WTC11 (cell line): Measurements from ENCODE around the gene GOLGA3. TPM values are rescaled to one million over a fixed set of nuclear protein-coding genes. Genes with fewer than 3 reads are reported as not detected.

ENCODE experiments used
- ATAC-seq: fragments of 200-7000 bp; cut with Tn5 transposase; 2 replicates; pipeline ENCODE4 v1.10.0; 2021; ENCODE audit warnings: mild to moderate bottlenecking, moderate library complexity
- CTCF ChIA-PET: fragments of 300-600 bp; sonication (Branson Sonifier 250); formaldehyde crosslinking; loops from one replicate; lab custom pipeline; 2021; ENCODE audit warnings: antibody characterized with exemption; lab: Charles Lee
- POLR2A ChIA-PET: fragments of 350-600 bp; sonication (Branson Sonifier 250); formaldehyde crosslinking; loops from one replicate; lab custom pipeline; 2021; ENCODE audit warnings: antibody characterized with exemption; lab: Charles Lee
- DNase-seq: peaks from one replicate; pipeline ENCODE4 v3.0.0; 2021; ENCODE audit warnings: low spot score
- H3K27ac Mint-ChIP-seq: 2 replicates; pipeline ENCODE4 v1.8.0; 2021; ENCODE audit warnings: mixed read lengths
- H3K27me3 Mint-ChIP-seq: 2 replicates; pipeline ENCODE4 v1.8.0; 2021; ENCODE audit warnings: low read depth, mild to moderate bottlenecking, moderate library complexity, mixed read lengths
- H3K36me3 Mint-ChIP-seq: 2 replicates; pipeline ENCODE4 v1.8.0; 2021; ENCODE audit warnings: mixed read lengths
- H3K4me1 Mint-ChIP-seq: 2 replicates; pipeline ENCODE4 v1.8.0; 2022; ENCODE audit warnings: mixed read lengths
- H3K4me3 Mint-ChIP-seq: 2 replicates; pipeline ENCODE4 v1.8.0; 2021; ENCODE audit warnings: mild to moderate bottlenecking, moderate library complexity, mixed read lengths
- H3K9me3 Mint-ChIP-seq: 2 replicates; pipeline ENCODE4 v1.8.0; 2021; ENCODE audit warnings: mixed read lengths
- CREB1 ChIP-seq: sonication (generic); formaldehyde crosslinking; IDR thresholded peaks from 2 replicates; pipeline ENCODE4 v1.8.0; 2023; ENCODE audit warnings: mild to moderate bottlenecking, missing genetic modification reagents
- CREM ChIP-seq: sonication (generic); formaldehyde crosslinking; IDR thresholded peaks from 2 replicates; pipeline ENCODE4 v1.8.1; 2022; ENCODE audit warnings: mild to moderate bottlenecking, missing genetic modification reagents, moderate library complexity
- E2F4 ChIP-seq: sonication (generic); formaldehyde crosslinking; IDR thresholded peaks from 2 replicates; pipeline ENCODE4 v1.8.1; 2022; ENCODE audit warnings: low read depth, mild to moderate bottlenecking, moderate library complexity, missing genetic modification reagents, borderline replicate concordance
- ESRRA ChIP-seq: sonication (generic); formaldehyde crosslinking; IDR thresholded peaks from 2 replicates; pipeline ENCODE4 v1.8.1; 2022; ENCODE audit warnings: mild to moderate bottlenecking, missing genetic modification reagents, borderline replicate concordance
- GABPB1 ChIP-seq: sonication (generic); formaldehyde crosslinking; IDR thresholded peaks from 2 replicates; pipeline ENCODE4 v1.8.1; 2023; ENCODE audit warnings: mild to moderate bottlenecking, missing genetic modification reagents
- GRHL2 ChIP-seq: fragments of 250-450 bp; sonication (Bioruptor Pico); IDR thresholded peaks from 2 replicates; pipeline ENCODE4 v1.8.0; 2022; ENCODE audit warnings: mild to moderate bottlenecking, moderate library complexity; ENCODE audit not compliant: insufficient replicate concordance, severe bottlenecking
- JUN ChIP-seq: sonication (generic); formaldehyde crosslinking; IDR thresholded peaks from 2 replicates; pipeline ENCODE4 v1.8.0; 2023; ENCODE audit warnings: mild to moderate bottlenecking, missing genetic modification reagents
- MXD4 ChIP-seq: fragments of 250-450 bp; sonication (Bioruptor Pico); IDR thresholded peaks from 2 replicates; pipeline ENCODE4 v1.8.0; 2021; ENCODE audit warnings: mild to moderate bottlenecking, moderate library complexity, borderline replicate concordance
- SMAD4 ChIP-seq: sonication (generic); formaldehyde crosslinking; IDR thresholded peaks from 2 replicates; pipeline ENCODE4 v1.8.0; 2022; ENCODE audit warnings: mild to moderate bottlenecking, missing genetic modification reagents
- SP1 ChIP-seq: sonication (generic); formaldehyde crosslinking; conservative IDR thresholded peaks from 2 replicates; pipeline ENCODE4 v1.8.1; 2022; ENCODE audit warnings: missing genetic modification reagents
- TEAD1 ChIP-seq: sonication (generic); formaldehyde crosslinking; IDR thresholded peaks from 2 replicates; pipeline ENCODE4 v1.8.0; 2022; ENCODE audit warnings: mild to moderate bottlenecking, missing genetic modification reagents
- USF1 ChIP-seq: sonication (generic); formaldehyde crosslinking; IDR thresholded peaks from 2 replicates; pipeline ENCODE4 v1.8.0; 2022; ENCODE audit warnings: mild to moderate bottlenecking, missing genetic modification reagents
- ZBTB21 ChIP-seq: sonication (generic); formaldehyde crosslinking; IDR thresholded peaks from 2 replicates; pipeline ENCODE4 v1.8.1; 2023; ENCODE audit warnings: mild to moderate bottlenecking, missing genetic modification reagents, borderline replicate concordance
- ZNF121 ChIP-seq: sonication (generic); formaldehyde crosslinking; IDR thresholded peaks from 2 replicates; pipeline ENCODE4 v1.8.0; 2023; ENCODE audit warnings: missing genetic modification reagents
- ZNF219 ChIP-seq: sonication (generic); formaldehyde crosslinking; IDR thresholded peaks from 2 replicates; pipeline ENCODE4 v1.8.0; 2023; ENCODE audit warnings: missing genetic modification reagents, mild to moderate bottlenecking, borderline replicate concordance
- ZNF416 ChIP-seq: fragments of 250-450 bp; sonication (Bioruptor Pico); IDR thresholded peaks from 2 replicates; pipeline ENCODE4 v1.9.0; 2021; ENCODE audit warnings: mild to moderate bottlenecking, inconsistent platforms
- total RNA-seq: library from RNA; stranded (reverse); gene quantifications from 3 replicates; pipeline ENCODE4 v1.2.3, GENCODE V29; 2021
- TF ChIP-seq, protein P1 (sequence below): sonication (generic); formaldehyde crosslinking; IDR thresholded peaks from 2 replicates; pipeline ENCODE4 v1.8.1; 2023; ENCODE audit warnings: mild to moderate bottlenecking, missing genetic modification reagents, moderate library complexity
- TF ChIP-seq, protein P2 (sequence below): fragments of 250-450 bp; sonication (Bioruptor Pico); IDR thresholded peaks from 2 replicates; pipeline ENCODE4 v1.9.0; 2021; ENCODE audit warnings: mild to moderate bottlenecking

The GOLGA3 gene
- total RNA-seq, 1 experiment from 2014 or later: 47.8 TPM

DNA sequence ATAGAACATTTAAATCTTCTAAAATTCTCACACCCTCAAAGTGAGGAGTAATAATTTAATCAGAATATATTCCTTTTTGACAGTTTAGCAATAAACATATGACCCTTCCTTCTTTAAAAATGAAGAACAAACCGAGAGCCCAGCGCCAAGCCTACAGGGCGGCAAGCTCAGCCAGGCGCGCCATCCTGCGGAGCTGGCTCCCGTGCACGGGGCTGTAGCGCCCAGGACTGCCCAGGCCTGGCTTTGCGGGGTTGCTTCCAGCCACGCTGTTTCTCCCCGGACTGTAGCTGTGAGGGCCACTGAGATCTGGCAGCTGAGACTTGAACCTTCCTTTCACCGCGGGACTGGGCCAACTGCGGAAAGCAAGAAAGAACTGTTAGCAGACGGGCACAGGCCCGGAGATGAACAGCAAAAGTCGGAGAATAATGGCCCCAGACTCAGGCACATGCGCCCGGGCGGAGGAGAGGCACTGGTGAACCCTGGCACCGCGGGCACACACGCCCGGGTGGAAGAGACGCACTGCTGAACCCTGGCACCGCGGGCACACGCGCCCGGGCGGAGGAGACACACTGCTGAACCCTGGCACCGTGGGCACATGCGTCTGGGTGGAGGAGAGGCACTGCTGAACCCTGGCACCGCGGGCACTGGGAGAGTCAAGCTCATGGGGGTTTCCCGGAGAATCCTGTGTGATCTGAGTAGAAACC is 101.4 kb downstream of the GOLGA3 start:
- H3K27ac Mint-ChIP-seq: no peak overlapping the region
- H3K4me1 Mint-ChIP-seq: peaks cover 7% of the 10 kb centered on the region; the same call in 1 of the 2 replicates
- H3K9me3 Mint-ChIP-seq: peaks cover 7% of the 10 kb centered on the region
- no peak overlapping the region for H3K4me3 Mint-ChIP-seq
- peaks cover 80% of the 10 kb centered on the region for H3K36me3 Mint-ChIP-seq
- TF ChIP-seq ZBTB21 (no peak), MXD4 (CRISPR knock-in tag) (no peak), GABPB1 (CRISPR knock-in tag) (no peak), ZNF121 (no peak), ESRRA (CRISPR knock-in tag) (no peak), USF1 (no peak), CREB1 (no peak)
- TF ChIP-seq, all 79 proteins: peak for 0
- ATAC-seq (no peak), DNase-seq (no peak)
- H3K27me3 Mint-ChIP-seq: no peaks in the 10 kb centered on the region
- POLR2A ChIA-PET: interaction anchor here (0.7 kb wide), 1 partner anchor 12 kb away, joined by 4 read pairs; no protein-coding TSS in a partner anchor
- CTCF ChIA-PET: no interaction called here

DNA sequence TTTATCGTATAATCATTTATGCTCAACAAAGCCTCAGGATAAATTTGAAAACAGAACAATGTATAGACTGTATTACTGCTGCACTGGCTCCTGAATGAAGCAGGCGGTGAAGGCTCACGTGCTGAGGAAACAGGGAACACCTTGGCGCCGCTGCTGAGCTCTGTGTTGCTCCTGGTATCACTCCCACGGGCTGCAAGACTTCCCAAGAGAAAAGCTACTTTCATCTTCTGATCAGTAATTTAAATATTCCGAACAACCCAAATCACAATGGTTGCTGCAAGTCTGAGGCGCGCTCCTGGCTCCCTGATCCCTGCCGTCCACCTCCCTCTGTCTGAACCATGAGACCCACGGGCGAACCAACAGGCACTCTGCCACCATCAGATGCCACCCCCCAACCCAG is 102.3 kb downstream of the GOLGA3 start:
- H3K4me3 Mint-ChIP-seq: no peak overlapping the region
- ATAC-seq: no peak
- ChIA-PET POLR2A (no interaction called here), CTCF (no interaction called here)
- H3K9me3 Mint-ChIP-seq: peaks cover 7% of the 10 kb centered on the region
- H3K4me1 Mint-ChIP-seq: peaks cover 7% of the 10 kb centered on the region; the same call in 1 of the 2 replicates
- H3K27ac Mint-ChIP-seq: no peak overlapping the region
- DNase-seq: no peak
- peaks cover 74% of the 10 kb centered on the region for H3K36me3 Mint-ChIP-seq
- H3K27me3 Mint-ChIP-seq: no peaks in the 10 kb centered on the region
- TF ChIP-seq E2F4 (no peak), GRHL2 (CRISPR knock-in tag) (no peak), TEAD1 (CRISPR knock-in tag) (no peak), SMAD4 (no peak), JUN (CRISPR knock-in tag) (no peak), ZNF416 (no peak), SP1 (CRISPR knock-in tag) (no peak), ZBTB21 (no peak), ZNF219 (CRISPR knock-in tag) (no peak), CREM (CRISPR knock-in tag) (no peak)
- TF ChIP-seq, protein P1, sequence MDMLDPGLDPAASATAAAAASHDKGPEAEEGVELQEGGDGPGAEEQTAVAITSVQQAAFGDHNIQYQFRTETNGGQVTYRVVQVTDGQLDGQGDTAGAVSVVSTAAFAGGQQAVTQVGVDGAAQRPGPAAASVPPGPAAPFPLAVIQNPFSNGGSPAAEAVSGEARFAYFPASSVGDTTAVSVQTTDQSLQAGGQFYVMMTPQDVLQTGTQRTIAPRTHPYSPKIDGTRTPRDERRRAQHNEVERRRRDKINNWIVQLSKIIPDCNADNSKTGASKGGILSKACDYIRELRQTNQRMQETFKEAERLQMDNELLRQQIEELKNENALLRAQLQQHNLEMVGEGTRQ: no peak
- TF ChIP-seq, protein P2, sequence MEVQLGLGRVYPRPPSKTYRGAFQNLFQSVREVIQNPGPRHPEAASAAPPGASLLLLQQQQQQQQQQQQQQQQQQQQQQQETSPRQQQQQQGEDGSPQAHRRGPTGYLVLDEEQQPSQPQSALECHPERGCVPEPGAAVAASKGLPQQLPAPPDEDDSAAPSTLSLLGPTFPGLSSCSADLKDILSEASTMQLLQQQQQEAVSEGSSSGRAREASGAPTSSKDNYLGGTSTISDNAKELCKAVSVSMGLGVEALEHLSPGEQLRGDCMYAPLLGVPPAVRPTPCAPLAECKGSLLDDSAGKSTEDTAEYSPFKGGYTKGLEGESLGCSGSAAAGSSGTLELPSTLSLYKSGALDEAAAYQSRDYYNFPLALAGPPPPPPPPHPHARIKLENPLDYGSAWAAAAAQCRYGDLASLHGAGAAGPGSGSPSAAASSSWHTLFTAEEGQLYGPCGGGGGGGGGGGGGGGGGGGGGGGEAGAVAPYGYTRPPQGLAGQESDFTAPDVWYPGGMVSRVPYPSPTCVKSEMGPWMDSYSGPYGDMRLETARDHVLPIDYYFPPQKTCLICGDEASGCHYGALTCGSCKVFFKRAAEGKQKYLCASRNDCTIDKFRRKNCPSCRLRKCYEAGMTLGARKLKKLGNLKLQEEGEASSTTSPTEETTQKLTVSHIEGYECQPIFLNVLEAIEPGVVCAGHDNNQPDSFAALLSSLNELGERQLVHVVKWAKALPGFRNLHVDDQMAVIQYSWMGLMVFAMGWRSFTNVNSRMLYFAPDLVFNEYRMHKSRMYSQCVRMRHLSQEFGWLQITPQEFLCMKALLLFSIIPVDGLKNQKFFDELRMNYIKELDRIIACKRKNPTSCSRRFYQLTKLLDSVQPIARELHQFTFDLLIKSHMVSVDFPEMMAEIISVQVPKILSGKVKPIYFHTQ (CRISPR knock-in tag): no peak
- TF ChIP-seq, all 79 proteins: peak for 0
